NCI-H2171 treated with DMSO at 0.1 percent for 48 hours (cell line): ENCODE measurements around the gene STON2.

Experiments
- DNase-seq: peaks from one replicate; lab custom pipeline; 2025; lab: John Stamatoyannopoulos, UW

Gene STON2

DNA sequence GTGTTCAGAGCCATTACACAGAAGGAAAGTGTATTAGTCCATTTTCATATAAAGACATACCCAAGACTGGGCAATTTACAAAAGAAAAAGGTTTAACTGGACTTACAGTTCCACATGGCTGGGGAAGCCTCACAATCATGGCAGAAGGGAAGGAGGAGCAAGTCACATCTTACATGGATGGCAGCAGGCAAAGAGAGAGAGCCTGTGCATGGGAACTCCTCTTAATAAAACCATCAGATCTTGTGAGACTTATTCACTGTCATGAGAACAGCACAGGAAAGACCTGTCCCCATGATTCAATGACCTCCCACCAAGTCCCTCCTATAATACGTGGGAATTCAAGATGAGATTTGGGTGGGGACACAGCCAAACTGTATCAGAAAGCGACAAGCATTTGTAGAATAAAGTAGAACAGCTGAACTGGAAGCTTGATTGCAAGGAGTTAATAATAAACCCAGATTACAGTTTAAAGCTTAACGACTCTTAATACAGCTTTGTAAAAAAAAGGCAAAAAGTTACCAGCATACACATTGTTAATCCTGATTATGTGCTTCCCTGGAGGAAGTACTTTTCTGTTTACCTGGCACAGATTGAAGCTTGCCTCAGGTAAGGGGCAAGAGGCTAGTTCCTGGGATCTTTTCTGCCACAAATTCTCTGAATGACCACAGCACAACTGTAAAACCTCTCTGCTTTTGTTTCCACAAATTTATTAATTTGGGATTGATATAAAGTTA is 18.1 kb upstream of the STON2 start:
- DNase-seq, result no peak

DNA sequence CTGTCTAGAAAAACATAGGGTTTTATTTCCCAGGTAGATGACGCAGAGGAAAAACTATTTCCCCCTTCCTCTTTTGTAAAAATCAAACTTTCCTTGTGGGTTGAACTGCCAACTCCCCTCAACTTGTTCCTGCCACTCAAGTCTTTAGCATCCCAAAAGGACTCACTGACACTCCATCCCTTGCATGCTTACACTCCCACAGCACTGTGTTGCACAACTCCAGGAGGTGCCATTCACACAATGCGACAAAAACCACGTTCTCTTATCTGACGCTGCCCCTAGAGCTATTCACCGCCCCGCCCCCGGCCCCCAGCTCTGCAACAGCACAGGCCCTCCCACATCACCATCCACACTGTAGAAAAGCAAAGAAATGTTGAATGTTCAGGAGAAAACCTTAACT is 16.9 kb upstream of the STON2 start:
- no peak for DNase-seq

GRCh38 chr14:81416194-81416952 is 16.2 kb upstream of the STON2 start:
- no peak for DNase-seq

- DNase-seq, result no peak
Observed at GRCh38 chr14:81415781-81416180, 15.7 kb upstream of the STON2 start.

- DNase-seq, result no peak
Observed at GRCh38 chr14:81414123-81414522, 14.0 kb upstream of the STON2 start.

DNA sequence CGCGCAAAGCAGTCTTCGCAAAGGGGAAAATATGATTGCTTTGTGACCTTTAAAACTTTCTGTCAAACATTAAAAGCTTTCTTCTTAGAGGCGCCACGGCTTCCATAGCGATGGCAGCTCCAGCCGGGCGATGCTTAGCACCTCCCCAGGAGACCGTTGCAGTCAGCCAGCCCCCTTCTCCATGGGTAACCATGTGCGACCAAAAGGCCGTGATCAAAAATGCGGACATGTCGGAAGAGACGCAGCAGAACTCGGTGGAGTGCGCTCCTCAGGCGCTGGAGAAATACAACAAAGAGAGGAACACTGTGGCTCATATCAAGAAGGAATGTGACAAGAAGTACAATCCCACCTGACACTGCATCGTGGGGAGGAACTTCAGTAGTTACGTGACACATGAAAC is 12.7 kb upstream of the STON2 start:
- DNase-seq, result no peak

DNA sequence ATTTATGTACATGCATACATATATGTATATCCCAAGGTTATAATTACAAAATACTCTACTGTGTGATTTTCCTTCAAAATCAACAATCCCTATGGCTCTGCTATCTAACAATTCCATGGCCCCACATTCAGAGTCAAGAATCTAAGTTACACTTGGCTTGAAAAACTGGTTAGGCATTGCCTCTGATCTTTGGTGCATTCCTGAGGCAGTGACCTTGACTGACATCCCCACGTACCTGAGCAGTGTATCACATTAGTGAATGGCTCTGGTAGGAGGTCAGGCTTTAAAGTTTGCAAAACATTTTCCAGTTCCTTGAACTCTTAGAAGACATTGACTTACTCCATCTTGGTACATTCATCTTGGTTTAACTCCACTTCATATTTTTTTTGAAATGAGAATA is 8.5 kb upstream of the STON2 start:
- DNase-seq, result no peak

GRCh38 chr14:81406863-81407262 is 6.7 kb upstream of the STON2 start:
- DNase-seq, result no peak

DNA sequence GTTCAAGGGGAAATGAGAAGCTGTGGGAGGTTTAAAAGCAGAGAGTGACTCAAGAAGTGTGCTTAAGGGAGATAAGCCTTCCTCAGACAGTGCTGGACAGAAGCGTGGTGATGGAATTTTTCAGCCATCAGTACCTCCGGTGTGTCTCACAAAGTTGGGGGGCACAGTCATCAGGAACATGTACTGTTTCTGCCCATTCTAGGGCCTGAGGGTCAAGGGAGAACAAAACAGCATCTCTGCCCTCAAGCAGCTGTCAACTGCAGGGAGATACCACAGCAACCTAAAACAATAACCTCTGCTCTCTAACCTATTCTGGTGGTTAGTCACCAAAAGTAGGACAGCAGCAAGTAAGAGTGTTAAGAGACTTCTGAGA is 2.0 kb upstream of the STON2 start:
- no peak for DNase-seq

DNA sequence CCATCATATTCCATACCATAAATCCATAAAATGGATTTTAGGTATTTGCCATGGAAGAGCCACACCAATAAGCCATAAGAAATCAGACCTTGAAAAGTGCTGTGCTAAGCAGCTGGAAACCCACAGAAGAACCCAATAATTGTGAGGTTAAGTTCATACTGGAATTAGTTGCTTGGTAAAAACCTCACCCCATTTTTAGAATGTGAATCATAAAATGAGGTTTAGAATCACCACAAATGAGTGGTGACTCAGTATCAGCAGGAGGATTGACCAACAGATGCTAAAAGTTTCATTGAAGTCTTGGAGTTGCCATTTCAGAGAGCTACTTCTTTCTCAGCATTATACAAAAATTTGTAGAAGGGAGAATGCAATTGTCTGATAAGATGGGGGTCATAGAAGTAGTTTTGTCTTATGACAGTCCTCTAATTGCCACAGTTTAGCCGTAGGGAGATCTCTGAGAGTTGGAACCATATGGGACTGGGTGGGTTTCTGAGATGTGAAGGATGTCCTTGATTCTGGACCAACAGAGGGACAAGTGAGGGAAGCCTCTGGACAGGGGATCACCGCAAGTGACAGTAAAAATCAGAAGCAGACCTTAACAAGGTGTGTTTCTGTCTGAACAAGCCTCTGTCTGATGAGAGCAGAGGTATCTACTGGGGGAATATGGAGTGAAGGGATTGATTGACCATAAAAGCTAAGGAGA is 1.4 kb upstream of the STON2 start:
- no peak for DNase-seq

- DNase-seq, result no peak
Observed at GRCh38 chr14:81400852-81401251, 728 bp upstream of the STON2 start.

GRCh38 chr14:81398196-81398891 is 1.8 kb downstream of the STON2 start:
- DNase-seq, result no peak

DNA sequence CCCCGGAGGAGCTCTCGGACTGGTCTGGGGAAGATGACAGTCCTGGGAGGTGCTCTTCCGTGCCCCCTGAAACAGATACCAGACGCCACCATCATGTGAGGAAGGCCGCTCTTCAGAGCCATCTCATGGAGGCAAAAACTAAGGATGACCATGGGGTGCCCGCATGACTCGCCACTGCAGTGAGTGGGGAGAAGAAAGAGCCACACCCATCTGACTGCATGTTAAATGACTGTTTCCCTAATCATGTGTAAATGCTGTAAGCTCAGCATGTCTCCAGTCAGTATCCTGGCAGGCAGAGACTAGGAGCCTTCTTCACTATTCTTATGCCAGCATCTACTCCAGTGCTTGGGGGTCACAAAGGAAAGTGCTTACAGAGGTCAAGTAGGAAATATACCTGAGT is 4.0 kb downstream of the STON2 start:
- DNase-seq, result no peak

GRCh38 chr14:81394739-81395138 is 5.4 kb downstream of the STON2 start:
- no peak for DNase-seq

DNA sequence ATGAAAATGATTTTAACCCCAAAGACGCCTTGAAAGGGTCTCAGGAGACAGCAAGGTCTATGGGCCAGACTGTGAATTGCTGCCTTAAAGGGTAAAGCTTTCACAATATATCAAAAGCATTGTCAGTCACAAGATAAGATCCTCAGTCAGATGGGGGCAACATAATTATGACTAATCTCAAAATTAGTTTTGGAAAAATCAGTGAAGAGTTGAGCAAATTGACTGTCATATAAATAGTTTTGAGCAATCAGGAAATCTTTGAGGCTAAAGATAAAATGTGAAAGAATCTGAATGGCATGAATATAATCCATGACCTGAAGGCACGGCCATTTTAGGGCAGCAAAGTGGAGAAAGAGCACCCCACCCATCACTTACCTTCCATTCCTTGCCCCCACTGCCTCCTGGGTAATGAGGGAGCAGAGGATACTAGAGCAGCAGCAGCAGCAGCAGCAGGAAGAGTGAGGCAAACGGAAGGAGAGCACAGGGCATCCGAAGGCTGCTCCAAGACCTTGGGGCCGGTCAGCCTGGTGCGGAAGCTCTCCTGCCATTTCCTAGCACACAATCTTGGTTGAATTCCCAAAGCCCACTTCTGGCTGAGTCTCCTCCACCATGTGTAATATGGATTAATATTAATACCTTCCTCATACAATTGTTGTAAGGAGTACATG is 7.0 kb downstream of the STON2 start:
- peak; percentile 43 for DNase-seq

- no peak for DNase-seq
Observed at GRCh38 chr14:81392052-81392451, 8.1 kb downstream of the STON2 start.

DNA sequence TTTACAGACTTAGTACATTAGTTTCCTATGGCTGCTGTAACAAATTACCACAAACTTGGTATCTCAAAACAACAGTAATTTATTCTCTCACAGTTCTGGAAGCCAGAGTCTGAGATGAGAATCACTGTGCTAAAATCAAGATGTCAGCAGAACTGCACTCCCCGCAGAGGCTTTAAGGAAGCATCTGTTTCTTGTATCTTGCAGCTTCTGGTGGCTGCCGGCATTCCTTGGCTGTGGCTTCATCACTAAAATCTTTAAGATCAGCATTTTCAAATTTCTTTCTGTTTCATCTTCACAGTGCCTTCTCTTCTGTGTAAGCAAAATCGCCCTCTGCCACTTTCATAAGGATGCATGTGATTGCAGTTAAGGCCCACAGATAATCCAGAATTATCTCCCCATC is 9.4 kb downstream of the STON2 start:
- DNase-seq, result no peak

- peak; percentile 78 for DNase-seq
Observed at GRCh38 chr14:81388336-81388735, 11.8 kb downstream of the STON2 start.

DNA sequence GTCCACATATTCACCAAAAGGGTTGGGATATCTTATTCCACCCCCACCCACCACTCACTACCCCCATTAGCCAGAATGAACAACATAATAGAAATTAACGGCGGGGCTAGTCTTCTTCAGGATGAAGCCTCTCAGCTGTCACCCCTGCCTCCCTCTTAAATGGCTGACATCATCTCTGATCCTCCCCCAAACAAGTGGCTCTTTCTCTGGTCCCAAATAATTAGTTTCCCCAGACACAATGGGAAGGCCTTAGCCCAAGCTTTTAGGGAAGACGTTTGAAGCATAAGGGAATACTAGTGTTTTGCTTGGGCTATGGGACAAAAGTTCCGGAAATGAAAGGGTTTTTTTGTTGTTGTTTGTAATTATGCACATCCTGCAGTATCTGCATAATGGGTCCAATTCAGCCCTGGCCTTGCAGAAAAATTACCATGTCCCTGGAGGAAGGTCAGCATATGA is 13.8 kb downstream of the STON2 start:
- DNase-seq, result peak; percentile 27

GRCh38 chr14:81385886-81386285 is 14.2 kb downstream of the STON2 start:
- DNase-seq, result no peak

GRCh38 chr14:81385419-81385818 is 14.7 kb downstream of the STON2 start:
- DNase-seq, result peak; percentile 73

- peak; percentile 96 for DNase-seq
Observed at GRCh38 chr14:81384900-81385299, 15.2 kb downstream of the STON2 start.
